HG02623 (cell line): Measurements from ENCODE around the gene LPCAT1.

Experiments
- ATAC-seq: cut with Tn5 transposase; IDR thresholded peaks from one replicate; pipeline ENCODE4 v1.9.1; 2021; ENCODE audit warnings: moderate library complexity; ENCODE audit not compliant: unreplicated experiment

Gene LPCAT1

GRCh38 chr5:1446602-1447343 is 77.0 kb downstream of the LPCAT1 start:
- no peak for ATAC-seq

- no peak for ATAC-seq
Measured at GRCh38 chr5:1445689-1446601, 77.8 kb downstream of the LPCAT1 start.

GRCh38 chr5:1445313-1445688 is 78.5 kb downstream of the LPCAT1 start, which contains the start of gene SLC6A3:
TSS of gene SLC6A3 (minus strand) at chr5:1445440. CDS start at chr5:1443197, 2,243 bp downstream.
- no peak for ATAC-seq

GRCh38 chr5:1444361-1445189 is 79.2 kb downstream of the LPCAT1 start:
- ATAC-seq: no peak

GRCh38 chr5:1443991-1444360 is 79.8 kb downstream of the LPCAT1 start:
- no peak for ATAC-seq

- no peak for ATAC-seq
Measured at GRCh38 chr5:1443171-1443570, 80.6 kb downstream of the LPCAT1 start.

- ATAC-seq: no peak
Measured at GRCh38 chr5:1442222-1443145, 81.3 kb downstream of the LPCAT1 start.

GRCh38 chr5:1441166-1441865 is 82.4 kb downstream of the LPCAT1 start:
- ATAC-seq: no peak

- ATAC-seq: no peak
Measured at GRCh38 chr5:1440098-1440493, 83.7 kb downstream of the LPCAT1 start.

GRCh38 chr5:1439388-1440097 is 84.2 kb downstream of the LPCAT1 start:
- no peak for ATAC-seq

GRCh38 chr5:1438871-1439270 is 84.9 kb downstream of the LPCAT1 start:
- ATAC-seq: no peak

- no peak for ATAC-seq
Measured at GRCh38 chr5:1437876-1438559, 85.7 kb downstream of the LPCAT1 start.

- no peak for ATAC-seq
Measured at GRCh38 chr5:1437226-1437829, 86.4 kb downstream of the LPCAT1 start.

- ATAC-seq: no peak
Measured at GRCh38 chr5:1436681-1437080, 87.1 kb downstream of the LPCAT1 start.

- ATAC-seq: no peak
Measured at GRCh38 chr5:1436036-1436435, 87.7 kb downstream of the LPCAT1 start.

GRCh38 chr5:1435369-1435768 is 88.4 kb downstream of the LPCAT1 start:
- no peak for ATAC-seq

- no peak for ATAC-seq
Measured at GRCh38 chr5:1432296-1432695, 91.5 kb downstream of the LPCAT1 start.

- no peak for ATAC-seq
Measured at GRCh38 chr5:1431896-1432295, 91.9 kb downstream of the LPCAT1 start.
